GM18502 (cell line): Measurements from ENCODE around the gene PREX1.

Source experiments
- ATAC-seq: cut with Tn5 transposase; IDR thresholded peaks from one replicate; pipeline ENCODE4 v1.9.1; 2021; ENCODE audit warnings: mild to moderate bottlenecking; ENCODE audit not compliant: unreplicated experiment, poor library complexity

PREX1 gene

GRCh38 chr20:48619126-48620101, 208.4 kb downstream of the PREX1 start:
- ATAC-seq: no peak

DNA sequence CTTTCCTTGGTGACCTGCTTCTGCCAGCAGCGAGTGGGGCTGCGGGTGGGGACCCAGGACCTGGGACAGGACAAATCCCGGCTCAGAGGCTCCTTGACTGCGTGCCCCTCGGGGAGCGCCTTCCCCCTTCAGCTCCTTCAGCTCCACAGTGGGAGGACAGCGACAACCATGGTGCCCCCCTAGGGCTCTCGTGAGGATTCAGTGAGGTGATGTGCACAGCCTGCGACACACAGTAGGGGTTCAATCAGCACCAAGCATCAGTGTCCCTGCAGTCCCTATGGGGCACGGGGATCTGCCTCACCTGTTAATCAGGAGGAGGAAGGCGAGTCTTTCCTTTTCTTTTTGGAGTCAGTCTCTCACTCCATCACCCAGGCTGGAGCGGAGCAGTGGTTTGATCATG, 209.2 kb downstream of the PREX1 start:
- no peak for ATAC-seq

GRCh38 chr20:48618052-48618451, 209.7 kb downstream of the PREX1 start:
- ATAC-seq: no peak

GRCh38 chr20:48617481-48617880, 210.3 kb downstream of the PREX1 start:
- ATAC-seq: no peak

- no peak for ATAC-seq
Measured at GRCh38 chr20:48616481-48616880, 211.3 kb downstream of the PREX1 start.

GRCh38 chr20:48615871-48616270, 211.9 kb downstream of the PREX1 start:
- ATAC-seq: no peak

DNA sequence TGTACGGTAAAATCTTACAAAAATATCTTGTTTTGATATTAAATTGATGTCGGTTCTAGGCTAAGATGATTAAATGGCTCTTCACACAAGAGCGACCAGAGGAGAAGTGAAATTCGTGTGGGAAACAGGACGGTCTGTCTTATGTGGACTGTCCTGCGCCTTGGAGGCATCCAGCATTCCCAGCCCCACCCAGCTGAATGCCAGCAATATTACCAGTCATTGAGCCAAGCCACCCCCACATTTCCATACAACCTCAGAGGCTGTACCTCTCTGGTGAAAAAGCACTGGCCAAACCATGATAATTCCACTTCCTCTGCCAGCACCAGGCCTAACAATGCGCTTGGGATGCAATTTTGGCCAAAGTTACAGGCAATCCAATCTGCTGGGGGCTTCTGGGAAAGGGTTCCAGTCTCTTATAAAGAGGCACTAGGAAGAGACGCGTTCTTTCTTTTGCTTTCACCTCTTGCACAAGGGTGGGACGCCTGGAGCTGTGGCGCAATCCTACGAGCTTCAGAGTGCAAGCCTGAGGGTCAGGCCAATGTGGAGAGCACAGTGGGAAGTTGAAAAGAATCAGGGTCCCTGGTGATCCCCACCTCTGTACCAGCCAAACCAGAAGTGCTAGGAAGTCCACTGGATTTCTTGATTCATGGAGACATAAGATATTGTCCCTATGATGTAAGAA, 213.1 kb downstream of the PREX1 start:
- ATAC-seq: no peak

- ATAC-seq: no peak
Measured at GRCh38 chr20:48613926-48614325, 213.9 kb downstream of the PREX1 start.

DNA sequence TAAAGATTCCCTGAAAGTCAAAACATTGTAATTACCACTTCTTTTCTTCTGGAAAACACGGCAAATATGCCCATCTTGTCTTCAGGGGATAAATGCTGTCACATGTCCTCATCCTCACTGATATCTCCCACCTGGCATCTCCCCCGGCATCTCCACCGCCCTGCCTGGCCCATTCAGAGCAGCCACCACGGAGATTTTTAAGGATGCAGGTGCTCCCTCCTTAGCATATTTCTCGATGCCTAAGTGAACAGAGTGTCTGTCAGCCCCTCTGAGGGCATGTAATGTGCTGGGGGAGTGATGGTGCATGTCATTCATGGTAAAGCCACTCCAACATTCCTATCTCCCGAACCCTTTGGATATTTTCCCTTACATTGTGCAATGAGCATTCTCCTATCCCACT, 215.5 kb downstream of the PREX1 start:
- no peak for ATAC-seq

DNA sequence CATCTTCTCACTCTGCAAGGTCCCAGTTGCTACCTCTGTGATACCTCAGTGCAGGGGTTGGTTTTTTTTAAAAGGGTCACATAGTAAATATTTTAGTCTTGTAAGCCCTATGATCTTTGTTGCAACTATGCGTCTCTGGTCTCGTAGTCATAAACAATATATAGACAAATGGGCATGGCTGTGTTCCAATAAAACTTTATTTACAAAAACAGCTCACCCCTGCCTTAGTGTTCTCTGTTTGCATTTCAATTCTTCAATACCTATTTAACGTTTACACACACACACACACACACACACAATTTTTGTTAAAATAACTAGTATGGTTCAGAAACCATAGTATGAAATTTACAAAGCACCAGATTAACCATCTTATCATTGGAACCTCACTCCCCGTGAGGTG, 216.8 kb downstream of the PREX1 start:
- ATAC-seq: no peak

- no peak for ATAC-seq
Measured at GRCh38 chr20:48609491-48609978, 218.3 kb downstream of the PREX1 start.

GRCh38 chr20:48608756-48609155, 219.0 kb downstream of the PREX1 start:
- no peak for ATAC-seq

GRCh38 chr20:48607544-48607865, 220.3 kb downstream of the PREX1 start:
- ATAC-seq: no peak

- no peak for ATAC-seq
Measured at GRCh38 chr20:48606841-48607543, 220.8 kb downstream of the PREX1 start.

GRCh38 chr20:48606172-48606840, 221.5 kb downstream of the PREX1 start:
- ATAC-seq: no peak

DNA sequence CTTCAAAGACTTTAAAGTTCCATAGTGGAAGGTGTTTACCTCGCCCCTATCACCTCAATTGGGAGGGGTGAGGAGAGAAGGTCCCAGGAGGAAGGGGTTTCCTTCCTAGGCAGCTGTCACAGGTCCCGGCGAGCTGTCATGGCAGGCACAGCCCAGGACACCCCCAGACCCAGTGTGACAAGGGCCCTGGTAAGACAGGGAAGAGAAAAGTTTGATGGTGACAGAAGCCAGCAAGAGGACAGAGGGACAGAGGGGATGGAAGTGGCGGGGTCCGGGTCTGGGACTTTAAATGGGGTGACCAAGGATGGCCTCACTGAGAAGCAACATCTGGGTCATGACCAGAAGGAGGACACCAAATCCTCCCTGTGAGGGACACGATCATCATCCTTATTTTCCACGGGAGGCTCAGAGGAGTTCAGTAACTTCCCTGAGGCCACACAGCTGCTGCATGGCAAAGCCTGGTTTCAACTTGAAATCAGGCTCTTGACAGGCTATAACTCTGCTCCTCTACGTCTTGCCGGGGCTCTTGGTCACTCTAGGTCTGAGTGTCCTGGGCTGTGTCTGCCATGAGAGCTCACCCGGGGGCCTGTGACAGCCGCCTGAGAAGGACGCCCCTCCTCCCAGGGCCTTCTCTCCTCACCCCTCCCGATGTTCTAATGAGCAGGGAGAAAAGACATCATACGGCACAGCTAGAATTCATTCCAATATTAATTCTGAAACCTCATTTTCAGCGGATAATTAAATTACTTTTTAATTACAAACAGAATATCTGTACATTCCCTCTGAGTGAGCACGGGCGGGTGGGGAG, 222.2 kb downstream of the PREX1 start:
- ATAC-seq: no peak

DNA sequence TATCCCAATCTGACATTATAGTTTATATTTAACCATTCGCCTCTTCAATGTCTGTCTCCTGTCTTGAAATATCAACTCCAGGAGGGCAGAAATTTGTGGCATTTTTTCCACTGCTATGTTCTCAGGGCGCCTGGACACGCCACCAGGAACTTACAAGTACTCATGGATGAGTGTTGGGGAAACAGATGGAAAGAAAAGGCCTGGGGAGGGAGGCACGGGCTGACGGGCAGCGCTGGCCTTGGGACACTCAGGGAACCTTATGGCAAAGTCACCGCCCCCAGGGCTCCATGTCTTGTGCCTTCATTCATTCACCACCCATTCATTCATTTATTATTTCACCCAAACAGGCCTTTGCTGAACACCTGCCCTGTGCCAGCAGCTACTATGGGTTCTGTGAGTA, 222.9 kb downstream of the PREX1 start:
- ATAC-seq: no peak

DNA sequence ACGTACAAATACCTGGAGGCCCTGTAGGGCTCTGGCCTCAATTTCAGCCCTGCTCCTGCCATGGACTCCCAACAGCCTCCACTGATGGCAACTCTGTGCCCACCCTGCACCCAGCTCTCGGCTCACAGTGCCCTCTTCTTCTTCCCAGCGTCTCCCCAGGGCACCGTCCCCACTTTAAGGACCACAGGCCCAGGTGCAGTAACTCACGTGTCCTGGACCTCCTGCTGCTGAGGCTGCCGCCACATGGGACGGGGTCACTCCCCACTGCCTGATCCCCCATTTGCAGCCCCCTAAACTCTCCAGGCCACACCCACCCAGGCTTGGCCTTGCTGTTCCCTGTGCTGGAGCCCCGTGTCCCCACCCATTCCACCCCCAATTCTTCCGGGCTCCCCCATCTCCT, 223.4 kb downstream of the PREX1 start:
- no peak for ATAC-seq

DNA sequence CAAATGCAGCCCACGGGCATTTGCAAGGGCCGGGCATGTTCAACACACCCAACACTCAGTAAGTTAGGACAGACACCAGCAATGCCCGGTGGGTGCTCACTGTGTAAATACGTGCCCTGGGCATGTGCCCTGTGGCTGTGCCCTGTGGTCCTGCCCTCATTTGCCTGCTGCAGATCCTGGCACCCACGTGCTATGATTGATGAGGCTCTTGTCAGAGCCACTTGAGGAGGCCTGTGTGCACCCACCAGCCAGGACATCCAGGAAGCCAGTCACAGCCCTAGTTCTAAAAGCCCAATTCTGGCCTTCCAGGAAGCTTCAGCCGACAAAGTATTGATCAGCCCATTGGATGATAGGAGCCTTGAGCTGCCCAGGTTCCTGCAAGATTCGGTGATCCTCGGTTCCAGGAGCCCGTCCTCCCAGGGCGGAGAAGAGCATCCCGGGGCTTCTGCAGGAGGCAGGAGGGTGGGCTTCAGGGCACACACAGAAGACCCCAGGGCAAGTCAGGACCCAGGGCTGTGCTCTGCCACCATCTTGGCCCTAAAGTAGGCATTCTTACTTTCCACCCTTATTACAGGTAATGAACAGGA, 223.9 kb downstream of the PREX1 start:
- ATAC-seq: no peak
